ENCODE results near the gene FIG4. TPM values are rescaled to one million over a fixed set of nuclear protein-coding genes. Genes with fewer than 3 reads are reported as not detected.
"Not testable (repeated sequence)": the region's sequence is repeated elsewhere in the genome, so short reads cannot be mapped to it uniquely, and the experiment has no call there.

Gene FIG4
- total and polyA plus RNA-seq, 2 of the 4 experiments (the other 2 are of a cell fraction) = 12.1 to 15.4 TPM

DNA sequence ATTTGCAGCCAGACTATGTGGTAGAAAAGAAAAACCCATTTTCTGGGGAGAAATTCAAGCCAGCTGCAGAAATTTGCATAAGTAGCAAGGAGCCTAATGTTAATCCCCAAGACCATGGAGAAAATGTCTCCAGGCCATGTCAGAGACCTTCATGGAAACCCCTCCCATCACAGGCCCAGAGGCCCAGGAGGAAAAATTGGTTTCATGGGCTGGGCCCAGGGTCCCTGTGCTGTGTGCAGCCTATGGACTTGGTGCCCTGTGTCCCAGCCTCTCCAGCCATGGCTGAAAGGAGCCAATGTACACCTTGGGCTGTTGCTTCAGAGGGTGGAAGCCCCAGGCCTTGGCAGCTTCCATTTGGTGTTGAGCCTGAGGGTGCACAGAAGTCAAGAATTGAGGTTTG lies 140.3 kb downstream of the FIG4 start:
- H3K23ac ChIP-seq (ENCODE audit: low read depth, low read length); H3K4me3 ChIP-seq (ENCODE audit: insufficient read depth, low read depth, low read length); H2BK20ac ChIP-seq (ENCODE audit: low read depth, low read length); H2BK120ac ChIP-seq (ENCODE audit: low read depth, low read length); CTCF ChIA-PET; H2BK5ac ChIP-seq (ENCODE audit: low read depth, low read length, poor library complexity, severe bottlenecking); DNase-seq; intact Hi-C loops (cut with micrococcal nuclease); H4K5ac ChIP-seq (ENCODE audit: low read depth, low read length); H4K8ac ChIP-seq (ENCODE audit: low read depth in 2 of 2, low read length in 2 of 2); H2AFZ ChIP-seq (replicated peaks; ENCODE audit: low read length, poor library complexity); H3K4ac ChIP-seq (ENCODE audit: low read depth, low read length); H3K4me2 ChIP-seq (ENCODE audit: low read depth, low read length); H3K4me1 ChIP-seq (ENCODE audit: control insufficient read depth, insufficient read depth, low read length); BruUV-seq (replicated peaks); H3K27me3 ChIP-seq (ENCODE audit: control insufficient read depth, insufficient read depth, low read length); H3K56ac ChIP-seq (ENCODE audit: extremely low read depth, insufficient read depth, low read length); H2AK9ac ChIP-seq (replicated peaks; ENCODE audit: low read depth, low read length, poor library complexity); H2BK15ac ChIP-seq (ENCODE audit: low read depth, low read length); H3K9me1 ChIP-seq (ENCODE audit: insufficient read depth, low read length); H4K20me1 ChIP-seq (ENCODE audit: insufficient read depth, low read length); POLR2A ChIA-PET (ENCODE audit: unreplicated experiment); H3K9ac ChIP-seq (ENCODE audit: low read depth, low read length); H3K27ac ChIP-seq (ENCODE audit: insufficient read depth, low read length); H4K91ac ChIP-seq (ENCODE audit: insufficient read depth, low read depth, low read length); H3K79me1 ChIP-seq (ENCODE audit: low read depth in 1 of 2, low read length in 2 of 2); H2AK5ac ChIP-seq (ENCODE audit: low read depth, low read length); H3K14ac ChIP-seq (replicated peaks; ENCODE audit: low read depth, low read length); ATAC-seq (ENCODE audit: low read depth); H3K18ac ChIP-seq (ENCODE audit: low read depth, low read length); dilution Hi-C loops (cut with HindIII; ENCODE audit: low sequenced_read_pairs, unreplicated experiment); in situ Hi-C loops (cut with MboI; ENCODE audit: low sequenced_read_pairs); H3K36me3 ChIP-seq (ENCODE audit: control insufficient read depth, insufficient read depth, low read length); H3K9me3 ChIP-seq (ENCODE audit: control insufficient read depth, insufficient read depth, low read length): not testable (repeated sequence)
